IMR-90 (cell line): ENCODE measurements around the gene BZW2. TPM values are rescaled to one million over a fixed set of nuclear protein-coding genes. Genes with fewer than 3 reads are reported as not detected.

Source experiments
- ATAC-seq: fragments of 200-7000 bp; cut with Tn5 transposase; 2 replicates; pipeline ENCODE4 v1.9.1; 2020; ENCODE audit warnings: low read depth, mild to moderate bottlenecking, moderate library complexity
- BruUV-seq: library from RNA; stranded (reverse); fragments of 400-500 nt; replicated peaks from 2 replicates; lab custom pipeline; 2021; lab: Mats Ljungman, UMichigan
- CTCF ChIA-PET: fragments of 300-600 bp; formaldehyde crosslinking; extraction: SDS; loops from one replicate; lab custom pipeline; 2021; ENCODE audit warnings: antibody characterized with exemption; lab: Yijun Ruan, JAX
- POLR2A ChIA-PET: fragments of 300-600 bp; sonication (Branson Sonifier 250); formaldehyde crosslinking; loops from one replicate; lab custom pipeline; 2022; ENCODE audit warnings: antibody characterized with exemption; ENCODE audit not compliant: unreplicated experiment; lab: Charles Lee
- DNase-seq: peaks from one replicate; pipeline ENCODE4 v3.0.0; 2013
- H2AFZ ChIP-seq: replicated peaks from 2 replicates; pipeline ENCODE3; 2013; ENCODE audit warnings: low read length, mild to moderate bottlenecking; ENCODE audit not compliant: poor library complexity
- H2AK5ac ChIP-seq: 2 replicates; pipeline ENCODE4 v1.6.1; 2013; ENCODE audit warnings: low read depth, low read length, inconsistent platforms
- H2AK9ac ChIP-seq: replicated peaks from 2 replicates; pipeline ENCODE3; 2013; ENCODE audit warnings: mild to moderate bottlenecking, low read depth, low read length, moderate library complexity; ENCODE audit not compliant: poor library complexity
- H2BK120ac ChIP-seq: 2 replicates; pipeline ENCODE4 v1.6.1; 2013; ENCODE audit warnings: low read depth, low read length, inconsistent platforms
- H2BK15ac ChIP-seq: 3 replicates; pipeline ENCODE4 v1.6.1; 2013; ENCODE audit warnings: low read depth, low read length, inconsistent platforms
- H2BK20ac ChIP-seq: 2 replicates; pipeline ENCODE4 v1.6.1; 2013; ENCODE audit warnings: low read depth, mild to moderate bottlenecking, inconsistent platforms, low read length, moderate library complexity
- H2BK5ac ChIP-seq: 2 replicates; pipeline ENCODE4 v1.6.1; 2013; ENCODE audit warnings: mild to moderate bottlenecking, low read depth, low read length, inconsistent platforms; ENCODE audit not compliant: poor library complexity, severe bottlenecking
- H3K14ac ChIP-seq: replicated peaks from 2 replicates; pipeline ENCODE4 v1.6.1; 2013; ENCODE audit warnings: low read depth, low read length, inconsistent platforms
- H3K18ac ChIP-seq: 2 replicates; pipeline ENCODE4 v1.6.1; 2013; ENCODE audit warnings: low read depth, low read length, control low read depth
- H3K23ac ChIP-seq: 2 replicates; pipeline ENCODE4 v1.6.1; 2013; ENCODE audit warnings: low read depth, low read length, inconsistent platforms
- H3K27ac ChIP-seq: 2 replicates; pipeline ENCODE4 v1.5.1; 2013; ENCODE audit warnings: mild to moderate bottlenecking, control low read depth, low read length; ENCODE audit not compliant: insufficient read depth
- H3K27me3 ChIP-seq: 2 replicates; pipeline ENCODE4 v1.6.1; 2013; ENCODE audit warnings: low read length; ENCODE audit not compliant: control insufficient read depth, insufficient read depth
- H3K36me3 ChIP-seq: 2 replicates; pipeline ENCODE4 v1.6.1; 2013; ENCODE audit warnings: low read length, mixed read lengths; ENCODE audit not compliant: control insufficient read depth, insufficient read depth
- H3K4ac ChIP-seq: 2 replicates; pipeline ENCODE4 v1.6.1; 2013; ENCODE audit warnings: low read depth, low read length, inconsistent platforms
- H3K4me1 ChIP-seq: 2 replicates; pipeline ENCODE4 v1.6.1; 2013; ENCODE audit warnings: low read length, mixed read lengths; ENCODE audit not compliant: control insufficient read depth, insufficient read depth
- H3K4me2 ChIP-seq: 2 replicates; pipeline ENCODE4 v1.6.1; 2013; ENCODE audit warnings: low read depth, mild to moderate bottlenecking, control low read depth, low read length, moderate library complexity
- H3K4me3 ChIP-seq: 2 replicates; pipeline ENCODE4 v1.5.1; 2013; ENCODE audit warnings: low read depth, mild to moderate bottlenecking, control low read depth, low read length, moderate library complexity; ENCODE audit not compliant: insufficient read depth
- H3K56ac ChIP-seq: 2 replicates; pipeline ENCODE4 v1.6.1; 2013; ENCODE audit warnings: low read length, inconsistent platforms; ENCODE audit not compliant: insufficient read depth; ENCODE audit errors: extremely low read depth
- H3K79me1 ChIP-seq, 2 experiments: 2 replicates each; pipeline ENCODE4 v1.6.1; 2013; ENCODE audit warnings: low read length in 2 of 2, inconsistent platforms in 1 of 2, low read depth in 1 of 2
- H3K9ac ChIP-seq: 2 replicates; pipeline ENCODE4 v1.6.1; 2013; ENCODE audit warnings: low read depth, low read length, control low read depth
- H3K9me1 ChIP-seq: 2 replicates; pipeline ENCODE4 v1.6.1; 2013; ENCODE audit warnings: low read length, inconsistent platforms; ENCODE audit not compliant: insufficient read depth
- H3K9me3 ChIP-seq: 2 replicates; pipeline ENCODE4 v1.6.1; 2013; ENCODE audit warnings: low read length; ENCODE audit not compliant: control insufficient read depth, insufficient read depth
- H4K20me1 ChIP-seq: 2 replicates; pipeline ENCODE4 v1.6.1; 2013; ENCODE audit warnings: low read length, inconsistent platforms; ENCODE audit not compliant: insufficient read depth
- H4K5ac ChIP-seq: 2 replicates; pipeline ENCODE4 v1.6.1; 2013; ENCODE audit warnings: mild to moderate bottlenecking, low read depth, low read length, control low read depth
- H4K8ac ChIP-seq, 2 experiments: 2 replicates each; pipeline ENCODE4 v1.6.1; 2013; ENCODE audit warnings: low read depth in 2 of 2, low read length in 2 of 2, control low read depth in 1 of 2, inconsistent platforms in 1 of 2
- H4K91ac ChIP-seq: 2 replicates; pipeline ENCODE4 v1.6.1; 2013; ENCODE audit warnings: low read depth, low read length, inconsistent platforms; ENCODE audit not compliant: insufficient read depth
- CEBPB ChIP-seq: IDR thresholded peaks from 2 replicates; pipeline ENCODE4 v1.6.1; 2012; ENCODE audit warnings: low read depth, low read length, improper control_type of control experiment
- FOS ChIP-seq: fragments of 150-350 bp; IDR thresholded peaks from 2 replicates; pipeline ENCODE4 v1.6.1; 2016; ENCODE audit warnings: low read depth, low read length
- MXI1 ChIP-seq: IDR thresholded peaks from 2 replicates; pipeline ENCODE4 v1.6.1; 2012; ENCODE audit warnings: low read depth, mild to moderate bottlenecking, low read length, moderate library complexity, borderline replicate concordance
- NFE2L2 ChIP-seq: fragments of 150-350 bp; IDR thresholded peaks from 2 replicates; pipeline ENCODE4 v1.6.1; 2016; ENCODE audit warnings: low read depth, mild to moderate bottlenecking, low read length
- POLR2A ChIP-seq: IDR thresholded peaks from 2 replicates; pipeline ENCODE4 v1.6.1; 2012; ENCODE audit warnings: mild to moderate bottlenecking, low read depth, low read length
- RAD21 ChIP-seq: IDR thresholded peaks from 2 replicates; pipeline ENCODE4 v1.6.1; 2012; ENCODE audit warnings: low read length, improper control_type of control experiment
- RFX5 ChIP-seq: IDR thresholded peaks from 2 replicates; pipeline ENCODE4 v1.8.0; 2012; ENCODE audit warnings: low read depth, mild to moderate bottlenecking, low read length, moderate library complexity
- WGBS, 2 experiments: methylation state at CpG; one replicate each; pipeline versions ENCODE4 v1.1.5 to v1.1.7; 2013; ENCODE audit warnings: missing lambda C conversion rate in 2 of 2; ENCODE audit not compliant: insufficient read length in 1 of 2; ENCODE audit errors: extremely low coverage in 2 of 2; 5-methylcytosine and 5-hydroxymethylcytosine counted together
- dilution Hi-C: fragments of 300-500 bp; cut with HindIII; formaldehyde crosslinking; loops from one replicate; pipeline ENCODE4 v1.14.3; 2018; ENCODE audit warnings: low sequenced_read_pairs; ENCODE audit not compliant: unreplicated experiment
- in situ Hi-C: fragments of 300-500 bp; cut with MboI; formaldehyde crosslinking; loops from 3 replicates; pipeline ENCODE4 v1.14.3; 2019; ENCODE audit warnings: low sequenced_read_pairs, inconsistent platforms, mixed read lengths
- intact Hi-C: fragments of 100-400 bp; cut with micrococcal nuclease; formaldehyde crosslinking; loops from 2 replicates; pipeline ENCODE4 v1.10.0; 2022
- polyA plus RNA-seq, 3 experiments: library from polyadenylated mRNA; depleted of rRNA; stranded (reverse); fragments of >200 nt; gene quantifications; 2 replicates each; pipeline ENCODE4 v1.2.3, GENCODE V29; 2012; ENCODE audit warnings: low replicate concordance in 1 of 3
- total RNA-seq: library from RNA; depleted of rRNA; stranded (reverse); fragments of >200 nt; gene quantifications from 2 replicates; pipeline ENCODE4 v1.2.3, GENCODE V29; 2012
- TF ChIP-seq, protein P1 (sequence below): fragments of 150-350 bp; IDR thresholded peaks from 2 replicates; pipeline ENCODE4 v1.6.1; 2016; ENCODE audit warnings: low read depth, mild to moderate bottlenecking, low read length, moderate library complexity, borderline replicate concordance
- TF ChIP-seq, protein P2 (sequence below): conservative IDR thresholded peaks from 2 replicates; pipeline ENCODE4 v1.5.1; 2012; ENCODE audit warnings: mild to moderate bottlenecking, low read depth, low read length, improper control_type of control experiment

Gene BZW2
- total and polyA plus RNA-seq, 2 of the 4 experiments (the other 2 are of a cell fraction) = 58.1 to 92.9 TPM

DNA sequence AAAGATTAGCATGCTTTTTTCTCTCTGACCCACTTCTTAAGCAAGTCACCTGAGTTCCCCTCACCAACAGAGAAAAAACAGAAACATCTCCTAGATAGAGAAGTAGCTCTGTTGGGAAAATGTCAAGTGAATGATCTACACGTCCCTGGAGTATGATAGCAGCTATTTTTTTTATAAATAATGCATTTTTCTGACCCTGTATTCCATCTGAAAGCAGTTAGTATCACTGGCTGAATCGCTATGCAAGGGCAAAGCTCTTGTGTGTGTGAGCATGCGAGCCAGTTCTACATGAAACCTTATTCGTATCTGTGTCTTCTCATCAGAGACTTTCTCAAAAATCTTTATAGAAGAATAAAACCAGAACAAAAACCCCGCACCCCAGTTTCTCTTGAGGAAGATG lies 8.6 kb upstream of the BZW2 start:
- Histone ChIP-seq H3K79me1 (peaks cover 14 to 37% of the 10 kb centered on the region in 2 experiments; a peak in 3 of 4 replicates), H3K9me3 (no peaks in the 10 kb centered on the region), H3K27ac (no peak overlapping the region; the same call in 1 of the 2 replicates), H3K27me3 (no peaks in the 10 kb centered on the region), H2BK15ac (no peak overlapping the region), H2AFZ (no peak overlapping the region), H3K18ac (no peak overlapping the region), H4K5ac (no peak overlapping the region), H3K4me3 (no peak overlapping the region), H3K4me1 (peaks cover 3% of the 10 kb centered on the region; the same call in 1 of the 2 replicates), H3K9ac (no peak overlapping the region), H4K91ac (no peak overlapping the region), H3K9me1 (peaks cover 11% of the 10 kb centered on the region), H4K8ac (no peak overlapping the region), H3K36me3 (peaks cover 4% of the 10 kb centered on the region), H2BK5ac (no peak overlapping the region), H2AK5ac (no peak overlapping the region), H3K14ac (no peak overlapping the region), H2BK20ac (no peak overlapping the region), H3K4me2 (no peak overlapping the region), H3K4ac (no peak overlapping the region), H4K20me1 (peaks cover 10% of the 10 kb centered on the region; the same call in 1 of the 2 replicates), H3K56ac (no peak overlapping the region), H2BK120ac (no peak overlapping the region), H2AK9ac (no peak overlapping the region), H3K23ac (no peak overlapping the region; the same call in 1 of the 2 replicates)
- intact Hi-C loops (no loop called here), in situ Hi-C loops (no loop called here), dilution Hi-C loops (no loop called here)
- ChIA-PET CTCF (no interaction called here), POLR2A (no interaction called here)
- WGBS, 2 experiments = no CpG with 5 or more reads among the region's 5 CpGs
- no peak for TF ChIP-seq RAD21
- TF ChIP-seq, protein P1, sequence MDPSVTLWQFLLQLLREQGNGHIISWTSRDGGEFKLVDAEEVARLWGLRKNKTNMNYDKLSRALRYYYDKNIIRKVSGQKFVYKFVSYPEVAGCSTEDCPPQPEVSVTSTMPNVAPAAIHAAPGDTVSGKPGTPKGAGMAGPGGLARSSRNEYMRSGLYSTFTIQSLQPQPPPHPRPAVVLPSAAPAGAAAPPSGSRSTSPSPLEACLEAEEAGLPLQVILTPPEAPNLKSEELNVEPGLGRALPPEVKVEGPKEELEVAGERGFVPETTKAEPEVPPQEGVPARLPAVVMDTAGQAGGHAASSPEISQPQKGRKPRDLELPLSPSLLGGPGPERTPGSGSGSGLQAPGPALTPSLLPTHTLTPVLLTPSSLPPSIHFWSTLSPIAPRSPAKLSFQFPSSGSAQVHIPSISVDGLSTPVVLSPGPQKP = no peak
- TF ChIP-seq POLR2A = no peak
- TF ChIP-seq RFX5 = no peak
- no peak for TF ChIP-seq FOS
- TF ChIP-seq, protein P2, sequence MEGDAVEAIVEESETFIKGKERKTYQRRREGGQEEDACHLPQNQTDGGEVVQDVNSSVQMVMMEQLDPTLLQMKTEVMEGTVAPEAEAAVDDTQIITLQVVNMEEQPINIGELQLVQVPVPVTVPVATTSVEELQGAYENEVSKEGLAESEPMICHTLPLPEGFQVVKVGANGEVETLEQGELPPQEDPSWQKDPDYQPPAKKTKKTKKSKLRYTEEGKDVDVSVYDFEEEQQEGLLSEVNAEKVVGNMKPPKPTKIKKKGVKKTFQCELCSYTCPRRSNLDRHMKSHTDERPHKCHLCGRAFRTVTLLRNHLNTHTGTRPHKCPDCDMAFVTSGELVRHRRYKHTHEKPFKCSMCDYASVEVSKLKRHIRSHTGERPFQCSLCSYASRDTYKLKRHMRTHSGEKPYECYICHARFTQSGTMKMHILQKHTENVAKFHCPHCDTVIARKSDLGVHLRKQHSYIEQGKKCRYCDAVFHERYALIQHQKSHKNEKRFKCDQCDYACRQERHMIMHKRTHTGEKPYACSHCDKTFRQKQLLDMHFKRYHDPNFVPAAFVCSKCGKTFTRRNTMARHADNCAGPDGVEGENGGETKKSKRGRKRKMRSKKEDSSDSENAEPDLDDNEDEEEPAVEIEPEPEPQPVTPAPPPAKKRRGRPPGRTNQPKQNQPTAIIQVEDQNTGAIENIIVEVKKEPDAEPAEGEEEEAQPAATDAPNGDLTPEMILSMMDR = no peak
- TF ChIP-seq CEBPB = no peak
- TF ChIP-seq NFE2L2 = no peak
- TF ChIP-seq MXI1 = no peak
- no TSS peak for BruUV-seq
- no peak for DNase-seq
- peak; percentile 30 for ATAC-seq
